H1 (cell line): ENCODE data around the gene THADA. TPM values are rescaled to one million over a fixed set of nuclear protein-coding genes. Genes with fewer than 3 reads are reported as not detected.

ENCODE experiments used
- CTCF ChIA-PET: fragments of 300-600 bp; sonication (Branson Sonifier 250); formaldehyde crosslinking; loops from one replicate; lab custom pipeline; 2021; ENCODE audit not compliant: partially characterized antibody; lab: Charles Lee
- POLR2A ChIA-PET: fragments of 300-600 bp; sonication (Branson Sonifier 250); formaldehyde crosslinking; loops from one replicate; lab custom pipeline; 2021; ENCODE audit warnings: inconsistent platforms; ENCODE audit not compliant: partially characterized antibody; lab: Charles Lee
- DNase-seq, 2 experiments: peaks; one replicate each; pipeline versions ENCODE4 v3.0.0 to v3.0.0-alpha.2; 2010 to 2022; ENCODE audit warnings: low spot score in 2 of 2, low read depth in 1 of 2, mixed read lengths in 1 of 2
- FAIRE-seq: peaks from 2 replicates; lab custom pipeline; 2011; peaks lifted over from hg19 to GRCh38; lab: Jason Lieb, UNC
- H2AFZ ChIP-seq: 2 replicates; pipeline ENCODE4 v1.8.1; 2012; ENCODE audit warnings: low read length, inconsistent platforms
- H2AK5ac ChIP-seq: 2 replicates; pipeline ENCODE4 v1.6.1; 2013; ENCODE audit warnings: low read depth, low read length
- H2BK120ac ChIP-seq: replicated peaks from 2 replicates; pipeline ENCODE3; 2013; ENCODE audit warnings: low read depth, low read length, inconsistent platforms
- H2BK12ac ChIP-seq: 2 replicates; pipeline ENCODE4 v1.6.1; 2013; ENCODE audit warnings: low read depth, low read length
- H2BK15ac ChIP-seq: 2 replicates; pipeline ENCODE4 v1.6.1; 2013; ENCODE audit warnings: low read length
- H2BK20ac ChIP-seq: 2 replicates; pipeline ENCODE4 v1.6.1; 2013; ENCODE audit warnings: low read length
- H2BK5ac ChIP-seq: 2 replicates; pipeline ENCODE4 v1.6.1; 2013; ENCODE audit warnings: low read depth, low read length
- H3K14ac ChIP-seq: 2 replicates; pipeline ENCODE4 v1.6.1; 2013; ENCODE audit warnings: inconsistent platforms; ENCODE audit not compliant: insufficient read length
- H3K18ac ChIP-seq: 2 replicates; pipeline ENCODE4 v1.6.1; 2013; ENCODE audit warnings: low read length; ENCODE audit errors: extremely low read depth
- H3K23ac ChIP-seq: 2 replicates; pipeline ENCODE4 v1.6.1; 2013; ENCODE audit warnings: inconsistent platforms; ENCODE audit not compliant: insufficient read length
- H3K23me2 ChIP-seq: 2 replicates; pipeline ENCODE4 v1.6.1; 2013; ENCODE audit warnings: low read depth, low read length
- H3K27ac ChIP-seq: 2 replicates; pipeline ENCODE4 v1.6.1; 2011; ENCODE audit warnings: low read depth, low read length, inconsistent platforms
- H3K27me3 ChIP-seq, 4 experiments: replicated peaks in 1 of 4; 1 replicate in 1 of 4; 2 replicates in 3 of 4; pipeline versions ENCODE4 v1.6.1 to v1.8.1; 2011 to 2013; ENCODE audit warnings: low read length in 3 of 4, mild to moderate bottlenecking in 3 of 4, inconsistent platforms in 2 of 4, mixed read lengths in 2 of 4, moderate library complexity in 1 of 4; ENCODE audit not compliant: control insufficient read depth in 3 of 4, insufficient read depth in 3 of 4; ENCODE audit errors: extremely low read depth in 1 of 4
- H3K36me3 ChIP-seq, 4 experiments: 2 replicates each; pipeline versions ENCODE4 v1.6.1 to v1.8.1; 2011 to 2013; ENCODE audit warnings: mild to moderate bottlenecking in 4 of 4, low read length in 3 of 4, moderate library complexity in 2 of 4, control low read depth in 1 of 4, inconsistent platforms in 1 of 4; ENCODE audit not compliant: insufficient read depth in 4 of 4, control insufficient read depth in 2 of 4
- H3K4ac ChIP-seq: replicated peaks from 2 replicates; pipeline ENCODE3; 2013; ENCODE audit warnings: low read length, low read depth, mixed read lengths, inconsistent platforms; ENCODE audit not compliant: insufficient read length
- H3K4me1 ChIP-seq, 4 experiments: replicated peaks in 1 of 4; 1 replicate in 1 of 4; 2 replicates in 3 of 4; pipeline versions ENCODE4 v1.6.1 to v1.8.1; 2011 to 2013; ENCODE audit warnings: low read length in 3 of 4, inconsistent platforms in 2 of 4, mixed read lengths in 1 of 4; ENCODE audit not compliant: insufficient read depth in 4 of 4, control insufficient read depth in 3 of 4
- H3K4me2 ChIP-seq, 2 experiments: 2 replicates each; pipeline versions ENCODE4 v1.6.1 to v1.8.1; 2011 to 2013; ENCODE audit warnings: low read depth in 2 of 2, low read length in 2 of 2, control low read depth in 1 of 2, inconsistent platforms in 1 of 2, mild to moderate bottlenecking in 1 of 2; ENCODE audit not compliant: insufficient read depth in 1 of 2
- H3K4me3 ChIP-seq, 4 experiments: fragments of 200-600, 300-600 bp in 1 of 4; sonication (generic), shearing (Covaris generic), sonication (Bioruptor Twin) in 1 of 4; 2 replicates each; pipeline versions ENCODE4 v1.5.1 to v1.8.1; 2011 to 2016; ENCODE audit warnings: low read length in 4 of 4, low read depth in 3 of 4, control low read depth in 2 of 4, inconsistent platforms in 2 of 4, mild to moderate bottlenecking in 2 of 4, mixed read lengths in 1 of 4, moderate library complexity in 1 of 4; ENCODE audit not compliant: insufficient read depth in 2 of 4; ENCODE audit errors: extremely low read depth in 1 of 4
- H3K56ac ChIP-seq: replicated peaks from 2 replicates; pipeline ENCODE3; 2013; ENCODE audit warnings: low read depth, mild to moderate bottlenecking, mixed read lengths, low read length, inconsistent platforms; ENCODE audit not compliant: insufficient read length
- H3K79me1 ChIP-seq: 2 replicates; pipeline ENCODE4 v1.6.1; 2013; ENCODE audit warnings: low read depth, low read length, control low read depth
- H3K79me2 ChIP-seq, 2 experiments: 2 replicates each; pipeline versions ENCODE4 v1.6.1 to v1.8.1; 2012 to 2013; ENCODE audit warnings: low read length in 2 of 2, mild to moderate bottlenecking in 2 of 2, inconsistent platforms in 1 of 2; ENCODE audit not compliant: insufficient read depth in 2 of 2, control insufficient read depth in 1 of 2
- H3K9ac ChIP-seq, 4 experiments: replicated peaks in 1 of 4; 1 replicate in 1 of 4; 2 replicates in 3 of 4; pipeline versions ENCODE4 v1.6.1 to v1.8.1; 2011 to 2013; ENCODE audit warnings: low read depth in 3 of 4, low read length in 3 of 4, control low read depth in 2 of 4, mild to moderate bottlenecking in 2 of 4, moderate library complexity in 2 of 4, inconsistent platforms in 1 of 4; ENCODE audit errors: extremely low read depth in 1 of 4
- H3K9me3 ChIP-seq, 2 experiments: 2 replicates each; pipeline versions ENCODE4 v1.6.1 to v1.8.1; 2012 to 2013; ENCODE audit warnings: mild to moderate bottlenecking in 2 of 2, moderate library complexity in 2 of 2, control low read depth in 1 of 2, inconsistent platforms in 1 of 2, low read depth in 1 of 2, low read length in 1 of 2, mixed read lengths in 1 of 2; ENCODE audit not compliant: insufficient read depth in 2 of 2
- H4K20me1 ChIP-seq, 2 experiments: replicated peaks in 1 of 2; 2 replicates each; pipeline versions ENCODE3 to v1.8.1; 2011 to 2013; ENCODE audit warnings: inconsistent platforms in 2 of 2, low read length in 2 of 2, mild to moderate bottlenecking in 1 of 2; ENCODE audit not compliant: insufficient read depth in 2 of 2, control insufficient read depth in 1 of 2
- H4K5ac ChIP-seq: 2 replicates; pipeline ENCODE4 v1.6.1; 2013; ENCODE audit warnings: low read length, low read depth, mixed read lengths, inconsistent platforms; ENCODE audit not compliant: insufficient read length
- H4K8ac ChIP-seq: 2 replicates; pipeline ENCODE4 v1.8.0; 2013; ENCODE audit warnings: mild to moderate bottlenecking, moderate library complexity, low read length, inconsistent platforms; ENCODE audit not compliant: insufficient read depth; ENCODE audit errors: extremely low read depth
- H4K91ac ChIP-seq: replicated peaks from 2 replicates; pipeline ENCODE3; 2013; ENCODE audit warnings: low read length, mixed read lengths, inconsistent platforms; ENCODE audit not compliant: insufficient read length
- BACH1 ChIP-seq: IDR thresholded peaks from 2 replicates; pipeline ENCODE4 v1.6.1; 2012; ENCODE audit warnings: low read length, improper control_type of control experiment
- CBX8 ChIP-seq: fragments of 300-800, 300-1000 bp; sonication (generic); IDR thresholded peaks from 2 replicates; pipeline ENCODE4 v1.7.1; 2016; ENCODE audit warnings: low read depth, low read length, borderline replicate concordance
- CREB1 ChIP-seq: IDR thresholded peaks from 2 replicates; pipeline ENCODE4 v1.6.1; 2012; ENCODE audit warnings: inconsistent platforms
- GABPA ChIP-seq: IDR thresholded peaks from 2 replicates; pipeline ENCODE4 v1.6.1; 2011; ENCODE audit warnings: mild to moderate bottlenecking, low read length, moderate library complexity, borderline replicate concordance; ENCODE audit not compliant: insufficient read depth
- JUND ChIP-seq: IDR thresholded peaks from 2 replicates; pipeline ENCODE4 v1.6.1; 2011; ENCODE audit warnings: mild to moderate bottlenecking, improper control_type of control experiment, low read length
- NRF1 ChIP-seq: IDR thresholded peaks from 2 replicates; pipeline ENCODE4 v1.6.1; 2011; ENCODE audit warnings: mild to moderate bottlenecking, low read depth, low read length, improper control_type of control experiment
- RNF2 ChIP-seq: fragments of 200-900, 300-1000 bp; sonication (generic); IDR thresholded peaks from 2 replicates; pipeline ENCODE4 v1.7.1; 2016; ENCODE audit warnings: borderline replicate concordance, low read depth, mild to moderate bottlenecking, antibody characterized with exemption, low read length; ENCODE audit not compliant: poor library complexity, severe bottlenecking; ENCODE audit errors: missing control alignments
- SP2 ChIP-seq: IDR thresholded peaks from 2 replicates; pipeline ENCODE4 v1.6.1; 2012; ENCODE audit warnings: mild to moderate bottlenecking, low read length, inconsistent platforms
- SP4 ChIP-seq: IDR thresholded peaks from 2 replicates; pipeline ENCODE4 v1.6.1; 2012; ENCODE audit warnings: low read length, inconsistent platforms
- TAF1 ChIP-seq: IDR thresholded peaks from 2 replicates; pipeline ENCODE4 v1.6.1; 2011; ENCODE audit warnings: mild to moderate bottlenecking, low read depth, low read length
- TBP ChIP-seq: IDR thresholded peaks from 2 replicates; pipeline ENCODE4 v1.6.1; 2011; ENCODE audit warnings: low read depth, low read length, improper control_type of control experiment
- TCF12 ChIP-seq: IDR thresholded peaks from 2 replicates; pipeline ENCODE4 v1.6.1; 2011; ENCODE audit warnings: low read depth, mild to moderate bottlenecking, low read length
- TEAD4 ChIP-seq: IDR thresholded peaks from 2 replicates; pipeline ENCODE4 v1.6.1; 2012; ENCODE audit warnings: low read depth, low read length, inconsistent platforms, mixed read lengths
- ZNF274 ChIP-seq: IDR thresholded peaks from 2 replicates; pipeline ENCODE4 v1.7.0; 2012; ENCODE audit warnings: low read length, borderline replicate concordance; ENCODE audit errors: extremely low read depth
- WGBS, 2 experiments: shearing (Covaris generic) in 1 of 2; methylation state at CpG; one replicate each; pipeline versions ENCODE4 v1.1.6 to v1.1.7; 2013 to 2015; ENCODE audit warnings: low lambda C conversion rate in 2 of 2, mixed read lengths in 2 of 2, inconsistent platforms in 1 of 2, low coverage in 1 of 2, missing lambda C conversion rate in 1 of 2; ENCODE audit not compliant: insufficient replicate concordance in 2 of 2, insufficient coverage in 1 of 2, insufficient read length in 1 of 2; ENCODE audit errors: extremely low coverage in 1 of 2, missing lambda C conversion rate in 1 of 2; 5-methylcytosine and 5-hydroxymethylcytosine counted together
- polyA plus RNA-seq, 7 experiments: library from polyadenylated mRNA; depleted of rRNA in 3 of 7; stranded (reverse) in 5 of 7; unstranded in 2 of 7; fragments of >200 nt in 5 of 7; fragments of 200-250 nt in 2 of 7; gene quantifications; 1 replicate in 5 of 7; 2 replicates in 1 of 7; 4 replicates in 1 of 7; pipeline versions ENCODE4 v1.2.1 to v1.2.3, GENCODE V29; 2011 to 2013; ENCODE audit warnings: missing spikeins in 2 of 7, mixed read lengths in 2 of 7
- total RNA-seq: library from RNA; stranded (reverse); fragmentation: NEBNext Ultra II Directional; extraction: Animal tissue kit (Norgen Biotek cat#: 25700); gene quantifications from 2 replicates; pipeline ENCODE4 v1.2.1, GENCODE V29; 2021

The THADA gene
- total and polyA plus RNA-seq, 2 of the 8 experiments (the other 6 are each of a cell fraction or from before 2014, with no cell fraction given): 22.4 to 26.8 TPM

DNA sequence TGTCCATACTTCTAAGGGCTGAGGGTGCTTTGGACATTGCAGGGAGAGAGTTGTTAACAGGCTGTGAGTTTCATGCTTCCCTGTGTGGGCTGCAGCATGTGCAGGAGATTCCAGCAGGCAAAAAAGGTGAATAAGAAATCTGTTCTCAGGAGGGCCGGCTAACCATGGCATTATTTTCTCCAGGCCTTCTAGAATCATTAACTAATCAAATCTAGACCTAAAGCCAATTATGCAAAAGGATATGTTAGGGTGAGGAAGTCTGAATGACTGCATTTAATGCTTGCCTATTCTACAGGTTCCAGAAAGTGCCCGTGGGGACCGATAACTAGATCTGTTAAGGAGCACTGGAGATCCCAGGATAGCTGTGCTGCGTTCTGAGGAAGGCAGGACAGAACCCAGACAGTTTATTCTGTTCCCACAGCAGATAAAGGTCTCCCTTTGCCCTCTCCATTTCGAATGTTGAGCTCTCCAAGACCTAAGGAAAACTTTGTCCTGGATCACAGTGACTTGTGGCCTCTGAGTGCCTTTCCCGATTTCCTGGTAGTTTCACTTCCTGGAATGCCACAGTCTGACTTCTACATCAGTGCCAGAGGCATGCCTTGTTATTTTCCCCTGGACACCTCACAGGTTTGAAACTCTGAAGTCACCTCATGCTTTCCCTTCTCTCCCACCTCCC, 319.4 kb downstream of the THADA start:
- Histone ChIP-seq H3K14ac (no peak overlapping the region), H3K4me2 (no peak overlapping the region), H3K27ac (no peak overlapping the region), H2BK20ac (no peak overlapping the region), H3K27me3 (no peaks in the 10 kb centered on the region), H4K8ac (no peak overlapping the region), H3K56ac (no peak overlapping the region), H3K23me2 (no peaks in the 10 kb centered on the region), H2BK12ac (no peak overlapping the region), H4K20me1 (no peaks in the 10 kb centered on the region), H3K4me3 (no peak overlapping the region), H3K79me2 (no peaks in the 10 kb centered on the region), H2BK5ac (no peak overlapping the region), H2BK120ac (no peak overlapping the region), H2BK15ac (no peak overlapping the region), H3K23ac (no peak overlapping the region), H3K9me3 (no peaks in the 10 kb centered on the region), H3K4me1 (peaks cover 0 to 3% (median 1%) of the 10 kb centered on the region in 4 experiments; a peak in 4 of 7 replicates), H4K5ac (no peak overlapping the region), H3K79me1 (no peaks in the 10 kb centered on the region), H3K36me3 (no peaks in the 10 kb centered on the region), H2AK5ac (no peak overlapping the region), H3K18ac (no peak overlapping the region), H4K91ac (no peak overlapping the region), H2AFZ (no peak overlapping the region), H3K9ac (no peak overlapping the region), H3K4ac (no peak overlapping the region)
- CTCF ChIA-PET: interaction anchor here (0.6 to 2.3 kb wide), 11 partner anchors 10 to 329 kb away, joined by 3 to 10 read pairs (median 3); no protein-coding TSS in a partner anchor
- DNase-seq: no peak
- FAIRE-seq: no peak
- WGBS, 2 experiments: 86% methylated on average over 6 of the region's 6 CpGs; no CpG with 5 or more reads in 1 of the 2 experiments
- POLR2A ChIA-PET: interaction anchor here (1.4 kb wide), 1 partner anchor 50 kb away, joined by 3 read pairs; the partner anchor contains the start of gene ZFP36L2
- TF ChIP-seq SP2: no peak
- no peak for TF ChIP-seq RNF2
- no peak for TF ChIP-seq TBP
- TF ChIP-seq TAF1: no peak
- TF ChIP-seq TCF12: no peak
- no peak for TF ChIP-seq BACH1
- TF ChIP-seq GABPA: no peak
- TF ChIP-seq CBX8: no peak
- TF ChIP-seq ZNF274: no peak
- TF ChIP-seq TEAD4: no peak
- TF ChIP-seq SP4: no peak
- TF ChIP-seq CREB1: no peak
- TF ChIP-seq NRF1: no peak
- TF ChIP-seq JUND: no peak
